Adipocyte (in vitro differentiated cells): ENCODE data around the gene FBXO44.
"Not testable (repeated sequence)": the region's sequence is repeated elsewhere in the genome, so short reads cannot be mapped to it uniquely, and the experiment has no call there.

Experiments used
- DNase-seq: peaks from one replicate; pipeline ENCODE4 v3.0.0-alpha.2; 2015; ENCODE audit warnings: low read depth
- H3K27me3 ChIP-seq: replicated peaks from 2 replicates; pipeline ENCODE4 v1.7.0; 2013; ENCODE audit warnings: mild to moderate bottlenecking, low read length, moderate library complexity; ENCODE audit not compliant: control insufficient read depth, insufficient read depth
- H3K36me3 ChIP-seq: 2 replicates; pipeline ENCODE4 v1.7.0; 2013; ENCODE audit warnings: low read length, mild to moderate bottlenecking, moderate library complexity; ENCODE audit not compliant: control insufficient read depth, insufficient read depth, severe bottlenecking
- H3K4me1 ChIP-seq: 2 replicates; pipeline ENCODE4 v1.7.0; 2013; ENCODE audit warnings: mild to moderate bottlenecking, low read length, moderate library complexity; ENCODE audit not compliant: control insufficient read depth, insufficient read depth
- H3K4me3 ChIP-seq: 2 replicates; pipeline ENCODE4 v1.7.0; 2013; ENCODE audit warnings: mild to moderate bottlenecking, low read length, moderate library complexity
- H3K9ac ChIP-seq: 2 replicates; pipeline ENCODE4 v1.7.0; 2013; ENCODE audit warnings: mild to moderate bottlenecking, low read length, moderate library complexity
- H3K9me3 ChIP-seq: 2 replicates; pipeline ENCODE4 v1.7.0; 2013; ENCODE audit warnings: mild to moderate bottlenecking, low read length, moderate library complexity; ENCODE audit not compliant: control insufficient read depth

FBXO44 gene

DNA sequence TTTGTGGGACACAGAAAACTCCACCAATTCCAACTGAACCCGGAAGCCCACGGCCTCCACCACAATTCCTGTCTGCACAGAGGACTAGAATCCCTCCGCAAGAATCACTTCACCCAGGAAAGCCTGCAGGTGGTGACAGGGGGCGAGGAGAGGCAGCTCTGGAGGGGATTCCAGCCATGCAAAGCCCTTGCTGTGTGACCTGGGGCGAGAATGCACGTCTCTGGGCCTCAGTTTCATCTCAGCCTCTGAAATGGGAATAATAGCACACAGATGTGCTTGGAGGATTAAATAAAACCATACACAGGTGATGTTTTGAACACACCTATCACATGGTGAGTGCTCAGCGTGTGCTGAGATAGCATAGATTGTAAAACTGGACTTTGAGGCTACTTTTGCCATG lies 14.6 kb upstream of the FBXO44 start:
- no peaks in the 10 kb centered on the region for H3K4me1 ChIP-seq
- H3K36me3 ChIP-seq: no peaks in the 10 kb centered on the region
- no peak overlapping the region for H3K4me3 ChIP-seq
- no peak overlapping the region for H3K9ac ChIP-seq
- H3K27me3 ChIP-seq: peaks cover 41% of the 10 kb centered on the region
- DNase-seq: no peak
- H3K9me3 ChIP-seq: no peaks in the 10 kb centered on the region

DNA sequence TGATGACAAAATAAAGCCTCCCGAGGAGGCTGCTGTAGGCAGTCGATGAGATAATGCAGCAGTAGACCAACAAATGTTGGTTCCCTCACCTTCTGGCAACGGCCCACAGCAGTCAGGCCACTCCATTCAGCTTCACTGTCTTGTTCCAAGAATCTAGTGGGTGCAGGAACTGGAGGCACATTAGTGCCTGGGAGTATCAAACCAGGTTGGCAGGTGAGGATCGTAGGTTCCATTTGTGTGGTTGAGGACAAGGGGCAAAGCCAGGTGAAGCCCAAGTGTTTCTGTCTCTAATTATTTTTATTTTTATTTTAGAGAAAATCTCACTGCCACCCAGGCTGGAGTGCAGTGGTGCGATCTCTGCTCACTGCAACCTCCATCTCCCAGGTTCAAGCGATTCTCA lies 13.7 kb upstream of the FBXO44 start:
- Histone ChIP-seq H3K27me3 (peaks cover 40% of the 10 kb centered on the region), H3K4me3 (no peak overlapping the region), H3K36me3 (no peaks in the 10 kb centered on the region), H3K9me3 (no peaks in the 10 kb centered on the region), H3K9ac (no peak overlapping the region), H3K4me1 (no peaks in the 10 kb centered on the region)
- no peak for DNase-seq

DNA sequence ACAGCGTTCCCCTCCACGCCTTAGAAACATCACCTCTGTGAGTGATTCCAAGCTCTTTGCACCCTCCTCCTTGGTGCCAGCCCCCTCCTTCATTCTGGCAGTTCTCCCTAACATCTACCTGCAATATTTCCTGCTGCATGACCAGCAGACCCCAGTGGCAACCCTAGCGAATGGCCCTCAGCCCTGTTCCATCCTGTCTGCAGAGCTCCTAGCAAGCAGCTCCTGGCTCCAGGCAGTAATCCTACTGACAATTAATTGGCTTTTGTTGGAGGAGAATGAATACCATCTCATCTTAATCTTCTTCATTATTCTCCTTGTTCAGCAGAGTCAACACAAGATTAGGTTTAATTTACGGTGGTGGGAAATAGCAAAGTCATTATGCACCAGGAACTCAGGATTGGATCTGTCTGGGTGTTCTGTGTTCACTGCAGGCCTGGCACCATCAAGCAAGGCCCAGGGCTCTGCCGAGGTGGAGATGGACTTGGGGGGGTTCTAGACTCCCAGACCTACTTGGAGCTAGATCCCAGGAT lies 12.8 kb upstream of the FBXO44 start:
- no peak overlapping the region for H3K9ac ChIP-seq
- DNase-seq: no peak
- no peaks in the 10 kb centered on the region for H3K4me1 ChIP-seq
- peaks cover 39% of the 10 kb centered on the region for H3K27me3 ChIP-seq
- H3K9me3 ChIP-seq: no peaks in the 10 kb centered on the region
- no peaks in the 10 kb centered on the region for H3K36me3 ChIP-seq
- H3K4me3 ChIP-seq: no peak overlapping the region

DNA sequence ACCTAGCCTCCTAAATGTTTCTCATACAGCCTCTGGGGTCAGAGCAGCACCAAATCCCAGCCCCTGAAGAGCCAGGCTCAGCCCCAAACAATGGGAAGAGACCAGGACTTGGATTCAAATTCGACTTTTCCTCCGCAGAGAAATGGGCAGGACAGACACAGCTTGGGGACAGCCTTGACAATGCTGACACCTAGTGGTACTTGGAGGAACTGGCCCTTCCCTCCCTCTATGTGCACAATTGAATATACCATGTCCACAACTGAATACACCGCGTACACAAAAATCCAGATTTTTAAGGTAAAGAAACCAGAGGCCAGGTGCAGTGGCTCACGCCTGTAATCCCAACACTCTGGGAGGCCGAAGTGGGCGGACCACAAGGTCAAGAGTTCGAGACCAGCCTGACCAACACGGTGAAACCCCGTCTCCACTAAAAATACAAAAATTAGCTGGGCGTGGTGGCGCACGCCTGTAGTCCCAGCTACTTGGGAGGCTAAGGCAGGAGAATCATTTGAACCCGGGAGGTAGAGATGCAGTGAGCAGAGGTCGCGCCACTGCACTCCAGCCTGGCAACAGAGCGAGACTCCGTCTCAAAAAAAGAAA lies 12.2 kb upstream of the FBXO44 start:
- H3K36me3 ChIP-seq, H3K4me1 ChIP-seq, H3K9ac ChIP-seq, H3K9me3 ChIP-seq, H3K4me3 ChIP-seq: not testable (repeated sequence)
- DNase-seq: peak; percentile 82
- peaks cover 38% of the 10 kb centered on the region for H3K27me3 ChIP-seq

DNA sequence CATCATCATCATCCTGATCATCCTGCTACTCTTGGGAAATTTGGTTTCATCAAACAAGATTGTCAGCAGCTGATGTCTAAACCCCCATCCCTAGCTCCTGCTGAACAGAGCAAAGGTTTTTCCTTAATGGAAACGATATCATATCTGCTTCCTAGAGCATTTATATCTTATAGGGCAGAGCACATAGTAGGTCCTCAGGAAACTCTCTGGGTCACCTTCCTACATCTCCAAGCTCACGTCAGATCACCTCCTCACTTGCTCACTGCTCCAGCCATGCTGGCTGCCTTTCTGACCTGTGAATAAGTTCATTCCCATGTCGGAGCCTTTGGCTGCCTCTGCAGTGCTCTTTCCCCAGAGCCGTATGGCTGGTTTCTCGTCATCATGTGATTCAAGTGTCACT lies 10.9 kb upstream of the FBXO44 start:
- Histone ChIP-seq H3K9me3 (no peaks in the 10 kb centered on the region), H3K27me3 (peaks cover 27% of the 10 kb centered on the region)

DNA sequence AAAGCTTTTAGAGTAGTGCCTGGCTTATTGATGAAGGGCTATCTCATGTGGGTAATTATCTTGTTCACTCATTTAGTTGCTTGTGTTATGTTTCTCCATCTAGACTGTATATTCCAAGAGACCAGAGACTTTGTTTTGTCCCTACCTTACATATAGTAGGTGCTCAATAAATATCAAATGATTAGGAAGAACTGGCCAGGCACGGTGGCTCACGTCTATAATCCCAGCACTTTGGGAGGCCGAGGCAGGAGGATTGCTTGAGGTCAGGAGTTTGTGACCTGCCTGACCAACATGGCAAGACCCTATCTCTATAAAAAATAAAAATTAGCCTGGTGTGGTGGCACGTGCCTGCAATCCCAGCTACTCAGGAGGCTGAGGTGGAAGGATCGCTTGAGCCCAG lies 9.4 kb upstream of the FBXO44 start:
- H3K9me3 ChIP-seq: no peaks in the 10 kb centered on the region
- no peak for DNase-seq
- no peaks in the 10 kb centered on the region for H3K36me3 ChIP-seq
- no peak overlapping the region for H3K4me3 ChIP-seq
- peaks cover 6% of the 10 kb centered on the region for H3K4me1 ChIP-seq
- H3K27me3 ChIP-seq: peaks cover 28% of the 10 kb centered on the region
- H3K9ac ChIP-seq: no peak overlapping the region

More for the DNA sequence above, 10.9 kb upstream of the FBXO44 start:
- Histone ChIP-seq H3K9ac (no peak overlapping the region), H3K36me3 (no peaks in the 10 kb centered on the region), H3K4me3 (no peak overlapping the region), H3K4me1 (no peaks in the 10 kb centered on the region)
- no peak for DNase-seq

DNA sequence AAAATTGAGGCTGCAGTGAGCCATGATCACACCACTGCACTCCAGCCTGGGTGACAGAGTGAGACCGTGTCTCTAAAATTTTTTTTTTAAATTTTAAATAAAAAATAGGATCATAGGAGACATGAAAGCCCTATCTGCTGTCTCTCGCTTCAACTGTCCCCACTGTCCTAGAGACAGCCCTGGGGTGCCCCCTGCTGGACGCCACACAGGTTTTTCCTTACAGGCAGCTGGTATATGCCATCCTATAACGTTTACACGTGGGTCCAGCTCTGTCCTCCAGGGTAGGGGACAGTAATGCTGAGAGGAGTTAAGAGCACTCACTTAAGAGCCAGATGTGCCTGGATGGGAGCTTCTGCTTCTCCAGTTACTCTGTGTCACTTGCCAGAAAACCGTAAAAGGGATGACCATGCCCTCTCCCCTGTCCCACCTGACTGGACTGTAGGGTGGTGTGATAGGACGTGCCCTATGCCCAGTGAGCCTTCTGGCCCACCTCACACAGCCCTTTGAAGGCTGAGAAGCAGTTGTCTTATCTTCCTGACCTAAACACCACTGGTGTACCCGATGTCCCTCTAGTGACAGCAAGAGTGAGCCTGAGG lies 8.9 kb upstream of the FBXO44 start:
- H3K9me3 ChIP-seq: no peaks in the 10 kb centered on the region
- peaks cover 6% of the 10 kb centered on the region for H3K4me1 ChIP-seq
- H3K4me3 ChIP-seq: no peak overlapping the region
- no peaks in the 10 kb centered on the region for H3K36me3 ChIP-seq
- H3K27me3 ChIP-seq: peaks cover 30% of the 10 kb centered on the region
- peak; percentile 88 for DNase-seq
- H3K9ac ChIP-seq: no peak overlapping the region

DNA sequence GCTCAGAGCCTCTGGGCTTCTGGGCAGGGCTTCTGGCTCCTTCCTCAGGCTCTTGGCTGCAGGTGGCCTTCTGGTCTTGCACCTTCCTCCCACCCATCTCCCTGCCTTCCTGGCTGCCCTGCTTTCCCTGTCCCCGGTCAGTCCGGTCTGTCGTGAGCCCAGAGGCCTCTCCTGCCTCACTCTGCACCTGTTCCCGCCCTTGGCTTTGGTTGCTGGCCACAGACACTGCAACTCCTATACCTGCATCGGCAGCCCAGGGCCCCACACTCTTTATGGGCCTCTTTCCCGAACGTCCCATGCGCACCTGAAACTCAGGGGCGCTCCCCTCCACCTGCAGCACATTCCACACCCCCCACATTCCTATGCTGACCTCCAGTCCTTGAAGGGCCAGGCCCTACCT lies 8.4 kb upstream of the FBXO44 start:
- Histone ChIP-seq H3K36me3 (no peaks in the 10 kb centered on the region), H3K4me1 (peaks cover 6% of the 10 kb centered on the region), H3K27me3 (peaks cover 28% of the 10 kb centered on the region), H3K9ac (no peak overlapping the region), H3K4me3 (no peak overlapping the region), H3K9me3 (no peaks in the 10 kb centered on the region)
- no peak for DNase-seq

DNA sequence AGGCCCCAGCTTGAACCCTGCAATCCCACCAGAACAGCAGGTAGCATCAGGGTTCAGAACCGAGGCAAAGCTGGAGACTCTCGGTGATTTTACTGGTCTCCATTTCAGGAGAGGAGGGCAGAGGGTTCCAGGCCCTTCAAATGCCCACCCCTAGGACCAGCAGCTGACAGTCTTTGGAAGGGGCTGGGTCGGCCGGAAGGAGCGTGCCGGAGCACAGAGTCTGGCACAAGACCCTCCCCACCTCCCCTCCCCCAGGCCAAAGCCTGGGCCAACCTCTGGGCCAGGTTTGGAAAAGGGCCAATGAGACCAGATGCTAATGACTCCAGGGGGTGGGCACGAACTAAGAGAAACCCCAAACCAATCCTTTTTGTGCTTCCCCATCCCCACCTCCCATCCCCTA lies 7.3 kb upstream of the FBXO44 start:
- no peak overlapping the region for H3K4me3 ChIP-seq
- no peaks in the 10 kb centered on the region for H3K36me3 ChIP-seq
- no peaks in the 10 kb centered on the region for H3K9me3 ChIP-seq

DNA sequence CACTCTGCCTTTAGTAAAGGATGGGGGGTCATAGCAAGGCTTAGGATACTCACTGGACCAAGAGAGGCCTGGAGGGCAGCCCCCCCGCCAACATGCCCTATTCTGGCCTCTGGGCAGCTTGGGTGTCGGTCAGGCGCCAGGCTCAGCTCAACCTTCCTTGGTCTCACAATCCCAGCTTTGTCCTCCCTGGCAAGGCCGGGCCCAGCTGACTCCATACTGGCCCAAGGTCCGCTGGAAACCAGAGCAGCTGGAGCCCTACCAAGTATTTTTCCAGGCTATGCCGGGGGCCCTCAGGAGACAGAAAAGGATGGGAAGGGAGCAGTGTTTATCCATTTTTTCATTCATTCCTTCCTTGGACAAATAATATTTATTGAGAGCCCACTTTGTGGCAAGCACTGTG lies 6.6 kb upstream of the FBXO44 start:
- no peak for DNase-seq
- H3K4me1 ChIP-seq: peaks cover 6% of the 10 kb centered on the region
- no peaks in the 10 kb centered on the region for H3K9me3 ChIP-seq
- H3K27me3 ChIP-seq: peaks cover 25% of the 10 kb centered on the region
- no peak overlapping the region for H3K9ac ChIP-seq
- no peak overlapping the region for H3K4me3 ChIP-seq
- no peaks in the 10 kb centered on the region for H3K36me3 ChIP-seq

More for the DNA sequence above, 7.3 kb upstream of the FBXO44 start:
- no peak for DNase-seq
- H3K27me3 ChIP-seq: peaks cover 25% of the 10 kb centered on the region
- peaks cover 6% of the 10 kb centered on the region for H3K4me1 ChIP-seq
- H3K9ac ChIP-seq: no peak overlapping the region

DNA sequence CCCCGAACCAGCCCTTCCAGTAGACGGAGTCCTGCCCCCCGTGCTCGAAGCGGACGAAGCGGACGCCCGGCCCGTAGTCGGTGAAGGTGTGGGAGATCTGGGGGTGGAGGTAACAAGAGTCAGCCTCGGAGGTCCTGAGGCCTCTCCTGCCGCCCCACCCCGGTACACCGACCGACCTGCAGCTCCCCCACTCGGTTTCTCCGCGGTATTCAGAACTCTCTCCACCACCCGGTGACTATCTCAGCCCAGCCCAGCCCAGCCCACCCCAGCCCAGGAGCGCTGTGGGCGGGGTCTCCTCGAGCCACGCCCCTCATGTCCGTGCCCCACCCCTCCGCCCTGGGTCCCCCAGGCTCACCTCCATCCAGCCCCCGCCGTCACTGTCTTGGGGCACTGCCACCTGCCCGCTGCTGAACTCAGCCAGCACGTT lies 5.9 kb upstream of the FBXO44 start:
- no peak overlapping the region for H3K4me3 ChIP-seq
- H3K4me1 ChIP-seq: peaks cover 6% of the 10 kb centered on the region
- H3K27me3 ChIP-seq: peaks cover 25% of the 10 kb centered on the region
- DNase-seq: peak; percentile 28
- H3K9ac ChIP-seq: no peak overlapping the region
- H3K9me3 ChIP-seq: no peaks in the 10 kb centered on the region
- no peaks in the 10 kb centered on the region for H3K36me3 ChIP-seq

DNA sequence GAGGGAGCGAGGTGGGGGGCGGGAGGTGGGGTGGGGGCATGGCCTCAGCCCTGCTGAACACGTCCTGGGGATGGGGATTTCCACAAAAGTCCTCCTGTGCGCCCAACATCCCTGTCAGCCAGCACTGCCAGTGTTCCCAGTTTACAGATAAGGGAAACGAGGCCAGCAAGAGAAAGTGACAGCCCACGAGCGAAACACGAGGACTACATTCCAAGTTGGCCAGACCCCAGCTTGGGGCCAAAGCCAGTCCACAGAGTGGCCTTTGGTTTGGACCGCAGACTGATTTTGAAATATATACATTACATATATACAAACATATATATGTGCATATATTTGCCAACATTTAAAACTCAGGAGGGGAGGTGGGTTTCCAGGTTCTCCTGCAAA lies 5.4 kb upstream of the FBXO44 start:
- Histone ChIP-seq H3K9me3 (no peaks in the 10 kb centered on the region), H3K4me3 (no peak overlapping the region), H3K4me1 (peaks cover 6% of the 10 kb centered on the region), H3K9ac (no peak overlapping the region), H3K36me3 (no peaks in the 10 kb centered on the region), H3K27me3 (peaks cover 25% of the 10 kb centered on the region)
- DNase-seq: no peak
